GM12878 (cell line): Measurements from ENCODE around the gene LCE2A. TPM values are rescaled to one million over a fixed set of nuclear protein-coding genes. Genes with fewer than 3 reads are reported as not detected.

Experiments used
- ATAC-seq: fragments of 200-7000 bp; cut with Tn5 transposase; 3 replicates; pipeline ENCODE4 v1.9.1; 2020; ENCODE audit warnings: mild to moderate bottlenecking, moderate library complexity
- BruUV-seq: library from RNA; stranded (reverse); fragments of 400-500 nt; replicated peaks from 2 replicates; lab custom pipeline; 2021; lab: Mats Ljungman, UMichigan
- CTCF ChIA-PET: fragments of 300-600 bp; sonication (Branson Sonifier 250); formaldehyde crosslinking; extraction: SDS; loops from one replicate; lab custom pipeline; 2021; ENCODE audit warnings: inconsistent platforms; lab: Yijun Ruan, JAX
- POLR2A ChIA-PET: fragments of 350-600 bp; formaldehyde crosslinking; extraction: SDS; loops from one replicate; lab custom pipeline; 2021; ENCODE audit warnings: inconsistent platforms; lab: Charles Lee
- RAD21 ChIA-PET: fragments of 300-600 bp; sonication (Branson Sonifier 250); formaldehyde crosslinking; loops from one replicate; lab custom pipeline; 2023; ENCODE audit warnings: antibody characterized with exemption; ENCODE audit not compliant: unreplicated experiment; lab: Charles Lee
- SMC1A ChIA-PET: fragments of 300-600 bp; sonication (Branson Sonifier 250); formaldehyde crosslinking; loops from one replicate; lab custom pipeline; 2023; ENCODE audit not compliant: unreplicated experiment, uncharacterized antibody; lab: Charles Lee
- DNase-seq: peaks from one replicate; pipeline ENCODE4 v3.0.0-alpha.2; 2011; ENCODE audit warnings: low read depth, low spot score
- FAIRE-seq: peaks from 3 replicates; lab custom pipeline; 2011; peaks lifted over from hg19 to GRCh38; lab: Jason Lieb, UNC
- H2AFZ ChIP-seq: 2 replicates; pipeline ENCODE4 v1.6.0; 2011; ENCODE audit warnings: low read depth, low read length, control low read depth; ENCODE audit not compliant: control insufficient read depth
- H3K27ac ChIP-seq: 2 replicates; pipeline ENCODE4 v1.5.1; 2011; ENCODE audit warnings: control low read depth; ENCODE audit not compliant: control insufficient read depth, insufficient read depth
- H3K27me3 ChIP-seq, 2 experiments: replicated peaks in 1 of 2; 2 replicates each; pipeline versions ENCODE4 v1.6.0 to v1.6.1; 2011; ENCODE audit warnings: low read length in 1 of 2; ENCODE audit not compliant: control insufficient read depth in 2 of 2, insufficient read depth in 2 of 2
- H3K36me3 ChIP-seq, 2 experiments: 2 replicates each; pipeline ENCODE4 v1.5.1; 2011; ENCODE audit warnings: low read length in 1 of 2; ENCODE audit not compliant: control insufficient read depth in 2 of 2, insufficient read depth in 2 of 2
- H3K4me1 ChIP-seq: 2 replicates; pipeline ENCODE4 v1.6.1; 2011; ENCODE audit warnings: mild to moderate bottlenecking, low read length, moderate library complexity, mixed read lengths; ENCODE audit not compliant: control insufficient read depth, insufficient read depth
- H3K4me2 ChIP-seq: 2 replicates; pipeline ENCODE4 v1.6.0; 2011; ENCODE audit warnings: control low read depth; ENCODE audit not compliant: control insufficient read depth, insufficient read depth
- H3K4me3 ChIP-seq: fragments of 200-600 bp; sonication (generic); 2 replicates; pipeline ENCODE4 v1.5.1; 2016
- H3K79me2 ChIP-seq: 2 replicates; pipeline ENCODE4 v1.6.0; 2011; ENCODE audit warnings: low read length; ENCODE audit not compliant: control insufficient read depth, insufficient read depth
- H3K9ac ChIP-seq: 2 replicates; pipeline ENCODE4 v1.8.0; 2011; ENCODE audit warnings: low read length, control low read depth, mixed read lengths; ENCODE audit not compliant: control insufficient read depth, insufficient read depth
- H3K9me3 ChIP-seq: replicated peaks from 3 replicates; pipeline ENCODE4 v1.5.1; 2011; ENCODE audit warnings: mild to moderate bottlenecking, low read length; ENCODE audit not compliant: control insufficient read depth, insufficient read depth
- H4K20me1 ChIP-seq: 2 replicates; pipeline ENCODE4 v1.6.0; 2011; ENCODE audit not compliant: control insufficient read depth, insufficient read depth
- BCL11A ChIP-seq: IDR thresholded peaks from 2 replicates; pipeline ENCODE4 v1.6.1; 2011; ENCODE audit warnings: low read depth, low read length
- CHD2 ChIP-seq: IDR thresholded peaks from 2 replicates; pipeline ENCODE4 v1.6.1; 2011; ENCODE audit warnings: low read depth, low read length, improper control_type of control experiment, borderline replicate concordance
- CREB1 ChIP-seq: IDR thresholded peaks from 2 replicates; pipeline ENCODE4 v1.6.1; 2012; ENCODE audit warnings: low read depth, mild to moderate bottlenecking, inconsistent platforms
- ESRRA ChIP-seq: IDR thresholded peaks from 2 replicates; pipeline ENCODE4 v1.6.1; 2012; ENCODE audit warnings: mild to moderate bottlenecking, low read length, improper control_type of control experiment
- HDGF ChIP-seq: fragments of 450-650 bp; IDR thresholded peaks from 2 replicates; pipeline ENCODE4 v1.6.1; 2016; ENCODE audit warnings: antibody characterized with exemption
- MEF2B ChIP-seq: fragments of 450-650 bp; IDR thresholded peaks from 2 replicates; pipeline ENCODE4 v1.6.1; 2018; ENCODE audit warnings: mild to moderate bottlenecking, moderate library complexity; ENCODE audit not compliant: partially characterized antibody, poor library complexity, severe bottlenecking
- POLR2AphosphoS2 ChIP-seq: IDR thresholded peaks from 2 replicates; pipeline ENCODE4 v1.6.1; 2011; ENCODE audit warnings: low read depth, mild to moderate bottlenecking, low read length, improper control_type of control experiment, moderate library complexity
- POLR2AphosphoS5 ChIP-seq: IDR thresholded peaks from 2 replicates; pipeline ENCODE4 v1.6.1; 2011; ENCODE audit warnings: mild to moderate bottlenecking, low read length, inconsistent platforms
- RFX5 ChIP-seq: IDR thresholded peaks from 2 replicates; pipeline ENCODE4 v1.6.1; 2011; ENCODE audit warnings: low read depth, low read length, improper control_type of control experiment
- STAT1 ChIP-seq: fragments of 450-650 bp; conservative IDR thresholded peaks from 2 replicates; pipeline ENCODE4 v1.6.1; 2014; ENCODE audit warnings: antibody characterized with exemption, mild to moderate bottlenecking
- YBX1 ChIP-seq: fragments of 450-650 bp; IDR thresholded peaks from 2 replicates; pipeline ENCODE4 v1.6.1; 2016; ENCODE audit warnings: antibody characterized with exemption
- YY1 ChIP-seq: IDR thresholded peaks from 2 replicates; pipeline ENCODE4 v1.6.1; 2011; ENCODE audit warnings: low read depth, mild to moderate bottlenecking, low read length
- ZBED1 ChIP-seq: IDR thresholded peaks from 2 replicates; pipeline ENCODE4 v1.6.1; 2016; ENCODE audit warnings: borderline replicate concordance
- ZNF207 ChIP-seq: fragments of 450-650 bp; IDR thresholded peaks from 2 replicates; pipeline ENCODE4 v1.6.1; 2014; ENCODE audit warnings: antibody characterized with exemption, mild to moderate bottlenecking, borderline replicate concordance
- ZZZ3 ChIP-seq: IDR thresholded peaks from 2 replicates; pipeline ENCODE4 v1.6.1; 2011; ENCODE audit warnings: low read depth; ENCODE audit not compliant: control insufficient read depth, insufficient read length
- in situ Hi-C: fragments of 300-500 bp; cut with MboI; formaldehyde crosslinking; loops from 9 replicates; pipeline ENCODE4 v1.14.3; 2018; ENCODE audit warnings: mixed read lengths
- intact Hi-C: fragments of 100-400 bp; cut with micrococcal nuclease; formaldehyde crosslinking; loops from one replicate; pipeline ENCODE4 v1.14.2; 2022; ENCODE audit not compliant: unreplicated experiment
- polyA plus RNA-seq, 11 experiments: library from polyadenylated mRNA; depleted of rRNA in 4 of 11; unstranded in 6 of 11; stranded (reverse) in 5 of 11; fragments of >200 nt; fragmentation: Nextera tagmentation in 4 of 11; fragmentation: Illumina TruSeq in 1 of 11; extraction: Ambion mirVana in 4 of 11; extraction: Trizol in 1 of 11; gene quantifications; 1 replicate in 1 of 11; 2 replicates in 10 of 11; pipeline versions ENCODE4 v1.2.1 to v1.2.3, GENCODE V29; 2011 to 2016; ENCODE audit warnings: inconsistent platforms in 2 of 11, missing spikeins in 2 of 11, low read depth in 1 of 11
- total RNA-seq, 4 experiments: library from RNA; depleted of rRNA in 3 of 4; stranded (reverse); fragments of >200 nt in 3 of 4; fragmentation: Illumina TruSeq in 1 of 4; extraction: Trizol in 1 of 4; gene quantifications; 2 replicates each; pipeline versions ENCODE4 v1.2.1 to v1.2.3, GENCODE V29; 2013 to 2021

The LCE2A gene
- total and polyA plus RNA-seq, 10 of the 15 experiments (the other 5 are each of a cell fraction or from before 2014, with no cell fraction given): not detected

DNA sequence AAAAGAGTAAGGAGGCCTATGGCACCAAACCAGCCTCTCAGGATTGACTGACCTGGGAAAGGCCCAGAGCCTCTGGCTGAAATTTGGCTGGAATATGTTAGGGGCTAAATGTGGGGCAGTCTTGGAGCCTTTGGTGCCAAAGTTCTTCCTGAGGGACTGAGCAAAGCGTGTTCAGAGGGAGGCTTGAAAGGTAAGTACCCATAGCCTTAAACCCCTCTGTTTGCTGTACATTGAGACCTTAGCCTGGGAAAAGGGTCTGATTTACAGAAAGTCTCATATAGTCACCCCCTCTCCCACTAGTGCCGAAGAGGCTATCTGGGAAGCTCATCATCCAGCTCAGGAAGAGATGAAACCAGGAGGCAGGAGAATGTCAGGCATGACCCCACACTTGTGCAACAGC is 9.7 kb downstream of the LCE2A start, which contains the start of gene LCE4A (continued):
- no peak for TF ChIP-seq CREB1
- TF ChIP-seq ZNF207: no peak

DNA sequence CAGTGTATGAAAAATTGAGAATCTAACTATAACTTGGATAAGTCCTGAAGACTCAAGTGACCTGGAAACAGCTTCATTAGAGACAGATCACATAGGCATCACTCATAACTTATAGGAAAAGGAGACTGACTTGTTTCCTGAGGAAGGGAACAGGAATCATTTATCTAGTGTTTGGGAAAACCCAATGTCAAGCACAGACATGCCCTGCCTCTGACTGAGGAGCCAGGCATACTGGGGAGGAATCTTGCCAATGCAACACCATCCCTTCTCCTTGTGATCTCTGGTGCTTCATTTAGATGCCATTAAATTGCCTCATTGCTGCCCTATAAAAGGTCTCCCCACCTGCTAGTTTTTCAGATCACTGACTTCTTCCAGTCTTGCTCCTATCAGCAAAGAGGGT is 20.1 kb downstream of the LCE2A start:
- ChIA-PET POLR2A (no interaction called here), CTCF (interaction anchor here (0.8 kb wide), 1 partner anchor 23 kb away, joined by 3 read pairs; no protein-coding TSS in a partner anchor), RAD21 (no interaction called here), SMC1A (no interaction called here)
- Histone ChIP-seq H3K27me3 (no peaks in the 10 kb centered on the region), H3K36me3 (no peaks in the 10 kb centered on the region), H3K9ac (no peak overlapping the region), H3K79me2 (no peaks in the 10 kb centered on the region), H3K27ac (no peak overlapping the region), H3K9me3 (no peaks in the 10 kb centered on the region), H3K4me2 (no peak overlapping the region), H4K20me1 (no peaks in the 10 kb centered on the region), H3K4me3 (no peak overlapping the region), H2AFZ (no peak overlapping the region), H3K4me1 (no peaks in the 10 kb centered on the region)
- intact Hi-C loops (no loop called here), in situ Hi-C loops (no loop called here)
- FAIRE-seq: no peak
- TF ChIP-seq STAT1 (no peak), MEF2B (no peak), BCL11A (no peak), ZZZ3 (no peak), YY1 (no peak), ESRRA (no peak), CHD2 (no peak), HDGF (no peak), YBX1 (no peak), RFX5 (no peak), POLR2AphosphoS5 (no peak), ZBED1 (no peak), POLR2AphosphoS2 (no peak)
- ATAC-seq: no peak
- BruUV-seq: no TSS peak
- DNase-seq: no peak
